ENCODE measurements around the gene TAAR1.

DNA sequence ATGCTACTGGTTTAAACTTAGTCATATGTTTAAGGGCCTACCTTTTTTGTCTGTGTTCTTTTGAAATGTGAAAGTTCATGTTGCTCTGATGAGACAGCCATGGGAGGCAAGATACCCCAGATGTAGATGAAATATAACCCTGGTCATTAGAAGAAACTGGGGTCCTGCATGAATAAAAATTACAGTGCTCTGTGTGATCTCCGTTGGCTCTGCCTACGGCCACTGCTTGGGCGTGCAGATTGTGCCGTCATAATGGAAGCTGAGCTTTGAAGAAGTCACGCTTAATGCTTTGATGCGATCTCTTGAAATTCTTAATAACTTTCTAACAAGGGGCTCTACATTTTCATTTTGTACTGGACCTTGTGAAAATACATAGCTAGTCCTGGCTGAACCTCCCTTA lies 34.8 kb downstream of the TAAR1 start, which contains the start of gene TAAR2:
- TF ChIP-seq ZNF274 (IDR thresholded peaks at IDR 0.05; ENCODE audit: low read depth, low read length) (no peak), YY1 (IDR thresholded peaks at IDR 0.05; ENCODE audit: insufficient read depth, insufficient read length) (no peak)
